K562 (cell line): ENCODE measurements around the gene KLHL18. TPM values are rescaled to one million over a fixed set of nuclear protein-coding genes. Genes with fewer than 3 reads are reported as not detected.

Experiments used
- EGR1 ChIP-seq: fragments of 450-650 bp; conservative IDR thresholded peaks from 2 replicates; pipeline ENCODE4 v1.6.1; 2017; ENCODE audit warnings: mild to moderate bottlenecking
- FOXP1 ChIP-seq: sonication (generic); formaldehyde crosslinking; IDR thresholded peaks from 2 replicates; pipeline ENCODE4 v1.8.0; 2022; ENCODE audit warnings: mild to moderate bottlenecking, missing genetic modification reagents
- FUS ChIP-seq: fragments of 200-400 bp; formaldehyde crosslinking; optimal IDR thresholded peaks from 2 replicates; pipeline ENCODE3; 2017; ENCODE audit warnings: low read depth, low read length
- HMG20A ChIP-seq: fragments of 450-650 bp; formaldehyde crosslinking; conservative IDR thresholded peaks from 2 replicates; pipeline ENCODE4 v1.4.0; 2020; ENCODE audit warnings: mild to moderate bottlenecking, mixed read lengths
- PHTF2 ChIP-seq: fragments of 250-450 bp; sonication (Bioruptor Pico); IDR thresholded peaks from 2 replicates; pipeline ENCODE4 v1.5.0; 2021; ENCODE audit warnings: mild to moderate bottlenecking
- POU5F1 ChIP-seq: fragments of 150-350 bp; IDR thresholded peaks from 2 replicates; pipeline ENCODE4 v1.6.1; 2014; ENCODE audit warnings: borderline replicate concordance, low read length, low read depth, mild to moderate bottlenecking; ENCODE audit not compliant: partially characterized antibody
- PYGO2 ChIP-seq: fragments of 450-650 bp; IDR thresholded peaks from 2 replicates; pipeline ENCODE4 v1.6.1; 2016; ENCODE audit warnings: mild to moderate bottlenecking, missing genetic modification characterization, moderate library complexity, missing compliant biosample characterization
- SIX5 ChIP-seq, 2 experiments: IDR thresholded peaks; 2 replicates each; pipeline ENCODE4 v1.6.1; 2011; ENCODE audit warnings: low read length in 2 of 2, borderline replicate concordance in 1 of 2, low read depth in 1 of 2, mild to moderate bottlenecking in 1 of 2, moderate library complexity in 1 of 2; ENCODE audit not compliant: insufficient read depth in 1 of 2
- SMC3 ChIP-seq: conservative IDR thresholded peaks from 2 replicates; pipeline ENCODE4 v1.6.1; 2011; ENCODE audit warnings: low read depth, low read length, improper control_type of control experiment; ENCODE audit not compliant: insufficient read depth
- STAT5B ChIP-seq: fragments of 250-450 bp; sonication (Bioruptor Pico); IDR thresholded peaks from 2 replicates; pipeline ENCODE4 v1.8.0; 2021; ENCODE audit warnings: mild to moderate bottlenecking, inconsistent platforms
- ZBTB1 ChIP-seq: sonication (generic); formaldehyde crosslinking; IDR thresholded peaks from 2 replicates; pipeline ENCODE4 v1.8.1; 2023; ENCODE audit warnings: missing genetic modification reagents, low read depth, mild to moderate bottlenecking, borderline replicate concordance
- ZNF316 ChIP-seq: fragments of 450-650 bp; IDR thresholded peaks from 2 replicates; pipeline ENCODE4 v1.6.1; 2016
- ZNF57 ChIP-seq: fragments of 450-650 bp; formaldehyde crosslinking; IDR thresholded peaks from 2 replicates; pipeline ENCODE4 v1.4.0; 2020; ENCODE audit warnings: mild to moderate bottlenecking, moderate library complexity
- ZNF764 ChIP-seq: fragments of 250-450 bp; sonication (Bioruptor Pico); IDR thresholded peaks from 2 replicates; pipeline ENCODE4 v1.4.0; 2020; ENCODE audit warnings: low read depth, mild to moderate bottlenecking, moderate library complexity
- polyA plus RNA-seq, 8 experiments: library from polyadenylated mRNA; depleted of rRNA in 4 of 8; stranded (reverse) in 5 of 8; unstranded in 3 of 8; fragments of >200 nt; fragmentation: Nextera tagmentation in 2 of 8; fragmentation: Illumina TruSeq in 1 of 8; extraction: Ambion mirVana in 2 of 8; extraction: Trizol in 1 of 8; gene quantifications; 2 replicates each; pipeline versions ENCODE4 v1.2.1 to v1.2.3, GENCODE V29; 2011 to 2014; ENCODE audit warnings: inconsistent platforms in 1 of 8, missing spikeins in 1 of 8
- total RNA-seq, 7 experiments: library from RNA; depleted of rRNA in 6 of 7; stranded (reverse); fragments of >200 nt in 6 of 7; fragmentation: Illumina TruSeq in 2 of 7; extraction: Trizol in 2 of 7; gene quantifications; 2 replicates each; pipeline versions ENCODE4 v1.2.1 to v1.2.3, GENCODE V29; 2011 to 2021; ENCODE audit warnings: low replicate concordance in 1 of 7
- TF ChIP-seq, protein P1 (sequence below): fragments of 250-450 bp; sonication (Bioruptor Pico); IDR thresholded peaks from 2 replicates; pipeline ENCODE4 v1.5.0; 2021
- TF ChIP-seq, protein P2 (sequence below): sonication (generic); formaldehyde crosslinking; IDR thresholded peaks from 2 replicates; pipeline ENCODE4 v1.8.1; 2023; ENCODE audit warnings: mild to moderate bottlenecking, missing genetic modification reagents
- TF ChIP-seq, protein P3 (sequence below): fragments of 450-650 bp; conservative IDR thresholded peaks from 2 replicates; pipeline ENCODE4 v1.6.1; 2016; ENCODE audit warnings: missing genetic modification characterization, low read depth, mild to moderate bottlenecking, missing compliant biosample characterization, moderate library complexity
- TF ChIP-seq, protein P4 (sequence below): fragments of 450-650 bp; IDR thresholded peaks from 2 replicates; pipeline ENCODE4 v1.6.1; 2018; ENCODE audit not compliant: partially characterized antibody
- TF ChIP-seq, protein P5 (sequence below): fragments of 250-450 bp; sonication (Bioruptor Pico); IDR thresholded peaks from 2 replicates; pipeline ENCODE4 v1.8.0; 2021; ENCODE audit warnings: moderate library complexity, mild to moderate bottlenecking, inconsistent platforms
- TF ChIP-seq, protein P6 (sequence below): fragments of 450-650 bp; IDR thresholded peaks from 2 replicates; pipeline ENCODE4 v1.6.1; 2016

KLHL18 gene
- total and polyA plus RNA-seq, 9 of the 15 experiments (the other 6 are each of a cell fraction or from before 2014, with no cell fraction given), result 26.7 to 97.5 (median 48.7) TPM

DNA sequence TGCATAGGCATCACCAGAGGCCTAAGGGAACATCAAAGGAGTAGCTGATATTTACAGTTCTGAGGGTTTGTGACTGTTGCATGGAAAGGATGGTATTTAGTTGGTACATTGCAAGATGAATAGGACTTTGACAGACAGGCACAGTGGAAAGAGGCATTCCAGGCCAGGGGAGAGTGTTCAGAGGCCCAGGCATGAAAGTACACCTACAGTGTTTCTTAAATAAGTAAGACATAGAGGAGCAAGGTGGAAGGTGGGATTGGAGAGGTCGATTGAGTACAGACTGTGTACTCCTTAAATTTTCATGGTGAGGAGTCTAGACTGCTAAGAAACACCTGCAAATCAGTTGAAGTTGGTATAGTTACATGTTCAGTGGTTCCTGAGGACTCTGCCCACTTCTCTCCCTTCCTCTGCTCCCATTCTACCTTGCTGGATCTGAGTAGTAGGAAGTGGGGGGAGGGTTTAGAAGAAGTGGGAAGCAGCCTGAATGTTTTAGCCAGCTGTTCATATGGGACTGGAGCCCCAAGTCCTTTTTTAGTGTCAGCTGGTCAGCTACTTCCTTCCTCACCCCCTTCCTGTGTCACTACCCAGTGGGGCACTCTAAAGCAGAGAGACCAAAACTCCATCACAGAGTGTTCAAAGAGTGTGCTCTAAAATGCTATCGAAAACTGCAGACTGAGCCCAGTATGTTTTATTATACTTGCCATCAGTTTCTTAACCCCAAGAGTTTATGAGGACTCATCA is 14.0 kb downstream of the KLHL18 start (continued):
- TF ChIP-seq POU5F1 (no peak), SIX5 (IDR thresholded peaks at IDR 0.05; ENCODE audit: borderline replicate concordance in 1 of 2, insufficient read depth in 1 of 2, low read depth in 1 of 2, low read length in 2 of 2) (no peak), FOXP1 (CRISPR knock-in tag) (no peak), PYGO2 (tag) (no peak), HMG20A (no peak), ZNF316 (peak; percentile 67), EGR1 (no peak), SMC3 (no peak), FUS (no peak), ZNF57 (CRISPR knock-in tag) (no peak), STAT5B (CRISPR knock-in tag) (no peak), PHTF2 (CRISPR knock-in tag) (no peak), ZBTB1 (CRISPR knock-in tag) (no peak), ZNF764 (no peak)
- TF ChIP-seq, protein P1, sequence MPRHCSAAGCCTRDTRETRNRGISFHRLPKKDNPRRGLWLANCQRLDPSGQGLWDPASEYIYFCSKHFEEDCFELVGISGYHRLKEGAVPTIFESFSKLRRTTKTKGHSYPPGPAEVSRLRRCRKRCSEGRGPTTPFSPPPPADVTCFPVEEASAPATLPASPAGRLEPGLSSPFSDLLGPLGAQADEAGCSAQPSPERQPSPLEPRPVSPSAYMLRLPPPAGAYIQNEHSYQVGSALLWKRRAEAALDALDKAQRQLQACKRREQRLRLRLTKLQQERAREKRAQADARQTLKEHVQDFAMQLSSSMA, result no peak
- TF ChIP-seq, protein P2, sequence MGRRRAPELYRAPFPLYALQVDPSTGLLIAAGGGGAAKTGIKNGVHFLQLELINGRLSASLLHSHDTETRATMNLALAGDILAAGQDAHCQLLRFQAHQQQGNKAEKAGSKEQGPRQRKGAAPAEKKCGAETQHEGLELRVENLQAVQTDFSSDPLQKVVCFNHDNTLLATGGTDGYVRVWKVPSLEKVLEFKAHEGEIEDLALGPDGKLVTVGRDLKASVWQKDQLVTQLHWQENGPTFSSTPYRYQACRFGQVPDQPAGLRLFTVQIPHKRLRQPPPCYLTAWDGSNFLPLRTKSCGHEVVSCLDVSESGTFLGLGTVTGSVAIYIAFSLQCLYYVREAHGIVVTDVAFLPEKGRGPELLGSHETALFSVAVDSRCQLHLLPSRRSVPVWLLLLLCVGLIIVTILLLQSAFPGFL (CRISPR knock-in tag), result 0 out of 2 replicates have a peak, but pooled peaks have one; percentile 60
- TF ChIP-seq, protein P3, sequence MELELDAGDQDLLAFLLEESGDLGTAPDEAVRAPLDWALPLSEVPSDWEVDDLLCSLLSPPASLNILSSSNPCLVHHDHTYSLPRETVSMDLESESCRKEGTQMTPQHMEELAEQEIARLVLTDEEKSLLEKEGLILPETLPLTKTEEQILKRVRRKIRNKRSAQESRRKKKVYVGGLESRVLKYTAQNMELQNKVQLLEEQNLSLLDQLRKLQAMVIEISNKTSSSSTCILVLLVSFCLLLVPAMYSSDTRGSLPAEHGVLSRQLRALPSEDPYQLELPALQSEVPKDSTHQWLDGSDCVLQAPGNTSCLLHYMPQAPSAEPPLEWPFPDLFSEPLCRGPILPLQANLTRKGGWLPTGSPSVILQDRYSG (tag), result no peak
- TF ChIP-seq, protein P4, sequence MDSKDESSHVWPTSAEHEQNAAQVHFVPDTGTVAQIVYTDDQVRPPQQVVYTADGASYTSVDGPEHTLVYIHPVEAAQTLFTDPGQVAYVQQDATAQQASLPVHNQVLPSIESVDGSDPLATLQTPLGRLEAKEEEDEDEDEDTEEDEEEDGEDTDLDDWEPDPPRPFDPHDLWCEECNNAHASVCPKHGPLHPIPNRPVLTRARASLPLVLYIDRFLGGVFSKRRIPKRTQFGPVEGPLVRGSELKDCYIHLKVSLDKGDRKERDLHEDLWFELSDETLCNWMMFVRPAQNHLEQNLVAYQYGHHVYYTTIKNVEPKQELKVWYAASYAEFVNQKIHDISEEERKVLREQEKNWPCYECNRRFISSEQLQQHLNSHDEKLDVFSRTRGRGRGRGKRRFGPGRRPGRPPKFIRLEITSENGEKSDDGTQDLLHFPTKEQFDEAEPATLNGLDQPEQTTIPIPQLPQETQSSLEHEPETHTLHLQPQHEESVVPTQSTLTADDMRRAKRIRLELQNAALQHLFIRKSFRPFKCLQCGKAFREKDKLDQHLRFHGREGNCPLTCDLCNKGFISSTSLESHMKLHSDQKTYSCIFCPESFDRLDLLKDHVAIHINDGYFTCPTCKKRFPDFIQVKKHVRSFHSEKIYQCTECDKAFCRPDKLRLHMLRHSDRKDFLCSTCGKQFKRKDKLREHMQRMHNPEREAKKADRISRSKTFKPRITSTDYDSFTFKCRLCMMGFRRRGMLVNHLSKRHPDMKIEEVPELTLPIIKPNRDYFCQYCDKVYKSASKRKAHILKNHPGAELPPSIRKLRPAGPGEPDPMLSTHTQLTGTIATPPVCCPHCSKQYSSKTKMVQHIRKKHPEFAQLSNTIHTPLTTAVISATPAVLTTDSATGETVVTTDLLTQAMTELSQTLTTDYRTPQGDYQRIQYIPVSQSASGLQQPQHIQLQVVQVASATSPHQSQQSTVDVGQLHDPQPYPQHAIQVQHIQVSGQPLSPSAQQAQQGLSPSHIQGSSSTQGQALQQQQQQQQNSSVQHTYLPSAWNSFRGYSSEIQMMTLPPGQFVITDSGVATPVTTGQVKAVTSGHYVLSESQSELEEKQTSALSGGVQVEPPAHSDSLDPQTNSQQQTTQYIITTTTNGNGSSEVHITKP, result peak; percentile 80
- TF ChIP-seq, protein P5, sequence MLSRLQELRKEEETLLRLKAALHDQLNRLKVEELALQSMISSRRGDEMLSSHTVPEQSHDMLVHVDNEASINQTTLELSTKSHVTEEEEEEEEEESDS (CRISPR knock-in tag), result no peak
- TF ChIP-seq, protein P6, sequence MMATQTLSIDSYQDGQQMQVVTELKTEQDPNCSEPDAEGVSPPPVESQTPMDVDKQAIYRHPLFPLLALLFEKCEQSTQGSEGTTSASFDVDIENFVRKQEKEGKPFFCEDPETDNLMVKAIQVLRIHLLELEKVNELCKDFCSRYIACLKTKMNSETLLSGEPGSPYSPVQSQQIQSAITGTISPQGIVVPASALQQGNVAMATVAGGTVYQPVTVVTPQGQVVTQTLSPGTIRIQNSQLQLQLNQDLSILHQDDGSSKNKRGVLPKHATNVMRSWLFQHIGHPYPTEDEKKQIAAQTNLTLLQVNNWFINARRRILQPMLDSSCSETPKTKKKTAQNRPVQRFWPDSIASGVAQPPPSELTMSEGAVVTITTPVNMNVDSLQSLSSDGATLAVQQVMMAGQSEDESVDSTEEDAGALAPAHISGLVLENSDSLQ, result peak; percentile 54
